GM20431 (cell line): ENCODE results near the gene GDI1.

Experiments used
- in situ Hi-C: fragments of 300-500 bp; cut with MseI, MboI; formaldehyde crosslinking; loops from one replicate; pipeline ENCODE4 v1.15.0; 2020; ENCODE audit warnings: low sequenced_read_pairs; ENCODE audit not compliant: unreplicated experiment

GDI1 gene

DNA sequence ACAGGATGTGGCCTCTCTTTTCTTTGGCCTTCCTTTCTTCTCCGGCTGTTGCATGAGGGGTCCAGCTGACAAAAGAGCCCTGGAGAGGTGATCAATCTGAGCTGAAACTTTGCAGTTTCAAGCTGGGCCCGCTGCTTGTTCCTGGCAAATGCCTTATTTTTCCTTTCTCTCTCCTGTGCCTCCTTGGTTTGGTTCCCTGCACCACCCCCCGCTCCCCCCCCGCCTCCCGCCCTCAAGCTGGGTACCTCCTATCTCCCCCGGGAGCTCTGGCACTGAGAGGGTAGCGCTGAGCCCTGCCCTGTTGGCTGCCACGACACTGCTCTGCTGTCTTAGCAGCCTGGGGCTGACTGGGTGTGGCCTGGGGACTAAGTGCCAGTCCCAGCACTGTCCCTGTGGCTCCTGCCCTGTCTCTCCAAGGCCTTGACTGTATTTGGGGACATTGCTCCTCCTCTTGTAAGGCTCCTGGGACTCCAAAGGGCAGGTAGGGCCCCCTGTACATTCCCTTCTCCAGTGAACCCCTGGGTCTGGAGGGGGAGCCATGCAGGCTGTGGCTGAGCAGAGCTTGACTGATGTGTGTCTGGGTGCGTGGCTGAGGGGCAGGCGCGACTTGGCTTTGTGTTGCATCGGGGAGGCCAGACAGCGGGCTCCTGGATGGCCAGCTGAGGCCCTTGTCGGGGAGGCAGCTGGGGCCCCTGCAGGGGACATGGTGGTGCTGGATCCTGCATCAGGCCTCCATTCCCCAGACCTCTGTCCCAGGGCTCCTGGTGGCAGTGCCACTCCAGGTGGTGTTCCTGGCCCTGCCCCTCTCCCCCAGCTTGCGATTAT, 22.2 kb downstream of the GDI1 start:
- in situ Hi-C loops: no loop called here

DNA sequence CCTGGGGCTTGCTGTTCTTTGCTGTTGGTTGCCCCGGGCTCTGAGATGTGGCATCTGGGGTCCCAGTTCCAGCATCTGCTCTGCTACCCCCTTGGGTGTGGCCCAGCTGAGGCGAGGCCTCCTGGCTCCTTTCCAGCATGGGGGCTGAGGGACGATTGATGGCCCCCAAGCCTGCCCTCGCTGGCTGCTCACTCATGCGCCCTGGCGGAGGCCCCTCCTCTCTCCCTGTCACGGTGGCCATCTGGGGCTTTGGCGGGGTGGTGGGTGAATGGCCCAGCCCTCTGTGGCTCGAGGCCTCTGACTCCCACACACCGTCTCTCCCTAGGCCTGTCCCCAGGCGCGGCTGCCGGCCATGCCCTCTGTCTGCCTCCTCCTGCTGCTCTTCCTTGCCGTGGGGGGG, 22.9 kb downstream of the GDI1 start:
- in situ Hi-C loops: no loop called here

DNA sequence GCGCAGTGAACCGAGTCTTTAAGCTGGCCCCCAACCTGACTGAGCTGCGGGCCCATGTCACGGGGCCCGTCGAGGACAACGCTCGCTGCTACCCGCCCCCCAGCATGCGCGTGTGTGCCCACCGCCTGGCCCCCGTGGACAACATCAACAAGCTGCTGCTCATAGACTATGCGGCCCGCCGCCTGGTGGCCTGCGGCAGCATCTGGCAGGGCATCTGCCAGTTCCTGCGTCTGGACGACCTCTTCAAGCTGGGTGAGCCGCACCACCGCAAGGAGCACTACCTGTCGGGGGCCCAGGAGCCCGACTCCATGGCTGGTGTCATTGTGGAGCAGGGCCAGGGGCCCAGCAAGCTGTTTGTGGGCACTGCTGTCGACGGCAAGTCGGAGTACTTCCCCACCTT, 23.4 kb downstream of the GDI1 start:
- in situ Hi-C loops: no loop called here

DNA sequence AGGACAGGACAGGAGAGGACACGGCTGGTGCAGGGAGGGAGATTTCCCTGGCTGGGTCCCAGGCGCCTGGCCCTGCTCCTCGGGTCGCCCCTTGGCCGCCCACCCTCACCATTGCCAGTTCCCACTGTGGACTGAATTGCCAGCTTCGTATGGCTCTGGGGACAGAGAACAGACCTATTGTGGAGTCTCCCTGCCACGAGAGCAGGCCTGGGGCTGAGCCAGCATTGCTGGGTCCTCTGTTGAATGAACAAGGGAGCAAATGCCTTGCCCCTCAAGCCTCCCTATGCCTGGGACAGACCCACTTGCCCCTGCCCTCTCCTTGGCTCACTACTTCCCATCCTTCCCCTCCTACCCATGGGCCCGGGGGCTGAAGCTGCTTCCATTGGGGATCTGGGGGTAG, 25.4 kb downstream of the GDI1 start:
- in situ Hi-C loops: no loop called here

DNA sequence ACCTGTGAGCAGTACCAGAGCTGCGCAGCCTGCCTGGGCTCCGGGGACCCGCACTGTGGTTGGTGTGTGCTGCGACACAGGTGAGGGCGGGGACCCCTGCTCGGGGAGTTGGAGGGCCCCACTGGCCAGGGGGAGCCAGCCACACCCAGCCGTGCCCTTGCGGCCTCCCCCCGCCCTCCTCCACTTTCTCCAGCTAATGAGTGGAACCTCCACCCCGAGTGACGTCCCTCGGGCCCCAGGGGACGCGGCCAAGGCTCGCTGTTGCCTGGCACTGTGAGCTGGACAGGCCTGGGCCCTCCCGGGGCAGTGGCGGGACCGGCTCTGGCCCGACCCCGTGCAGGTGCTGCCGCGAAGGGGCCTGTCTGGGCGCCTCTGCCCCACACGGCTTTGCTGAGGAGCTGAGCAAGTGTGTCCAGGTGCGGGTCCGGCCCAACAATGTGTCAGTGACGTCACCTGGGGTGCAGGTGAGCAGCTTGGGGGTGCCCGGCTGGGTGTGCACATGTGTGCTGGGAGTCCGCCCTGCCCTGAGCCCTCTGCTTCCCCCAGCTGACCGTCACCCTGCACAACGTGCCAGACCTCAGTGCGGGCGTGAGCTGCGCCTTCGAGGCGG, 26.8 kb downstream of the GDI1 start:
- in situ Hi-C loops: no loop called here

DNA sequence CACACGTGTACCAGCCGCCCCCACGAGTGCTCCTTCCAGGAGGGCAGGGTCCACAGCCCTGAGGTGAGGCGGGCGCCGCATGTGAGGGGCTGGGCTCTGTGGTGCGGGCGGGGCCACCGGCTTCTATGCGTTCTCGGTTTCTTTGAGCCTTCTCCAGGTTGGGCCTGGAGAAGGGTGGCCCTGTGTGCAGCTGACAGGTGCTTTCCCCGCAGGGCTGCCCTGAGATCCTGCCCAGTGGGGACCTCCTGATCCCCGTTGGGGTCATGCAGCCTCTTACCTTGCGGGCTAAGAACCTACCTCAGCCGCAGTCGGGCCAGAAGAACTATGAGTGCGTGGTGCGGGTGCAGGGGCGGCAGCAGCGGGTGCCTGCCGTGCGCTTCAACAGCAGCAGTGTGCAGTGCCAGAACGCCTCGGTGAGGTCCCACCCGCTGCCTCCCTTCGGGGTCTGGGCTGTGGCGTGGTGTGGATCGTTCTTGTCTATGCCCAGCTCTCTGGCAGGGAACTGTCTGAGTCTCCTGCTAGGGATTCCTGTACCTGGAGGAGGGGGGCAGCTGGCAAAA, 27.9 kb downstream of the GDI1 start:
- in situ Hi-C loops: no loop called here

DNA sequence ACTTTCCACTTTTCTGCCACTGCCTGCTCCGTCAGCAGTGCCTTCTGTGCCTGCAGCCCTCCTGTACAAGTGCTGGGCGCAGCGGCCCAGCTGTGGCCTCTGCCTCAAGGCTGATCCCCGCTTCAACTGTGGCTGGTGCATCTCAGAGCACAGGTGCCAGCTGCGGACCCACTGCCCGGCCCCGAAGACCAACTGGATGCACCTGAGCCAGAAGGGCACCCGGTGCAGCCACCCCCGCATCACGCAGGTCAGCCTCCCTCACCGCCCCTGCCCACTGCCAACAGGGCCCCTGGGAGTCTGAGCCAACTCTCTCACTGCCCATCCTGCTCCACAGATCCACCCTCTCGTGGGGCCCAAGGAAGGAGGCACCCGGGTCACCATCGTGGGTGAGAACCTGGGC, 28.6 kb downstream of the GDI1 start:
- in situ Hi-C loops: no loop called here

DNA sequence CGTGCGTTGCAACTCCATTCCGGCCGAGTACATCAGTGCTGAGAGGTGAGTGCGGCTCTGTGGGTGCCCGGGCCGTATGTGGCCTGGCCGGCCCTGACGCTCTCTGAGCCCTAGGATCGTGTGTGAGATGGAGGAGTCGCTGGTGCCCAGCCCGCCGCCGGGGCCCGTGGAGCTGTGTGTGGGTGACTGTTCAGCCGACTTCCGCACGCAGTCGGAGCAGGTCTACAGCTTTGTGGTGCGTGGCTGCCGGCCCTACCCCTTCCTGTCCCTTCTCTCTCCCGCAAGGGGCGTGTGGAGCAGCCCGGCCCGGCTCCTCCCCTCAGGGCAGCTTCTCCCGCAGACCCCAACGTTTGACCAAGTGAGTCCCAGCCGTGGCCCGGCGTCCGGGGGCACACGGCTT, 29.1 kb downstream of the GDI1 start:
- in situ Hi-C loops: no loop called here

DNA sequence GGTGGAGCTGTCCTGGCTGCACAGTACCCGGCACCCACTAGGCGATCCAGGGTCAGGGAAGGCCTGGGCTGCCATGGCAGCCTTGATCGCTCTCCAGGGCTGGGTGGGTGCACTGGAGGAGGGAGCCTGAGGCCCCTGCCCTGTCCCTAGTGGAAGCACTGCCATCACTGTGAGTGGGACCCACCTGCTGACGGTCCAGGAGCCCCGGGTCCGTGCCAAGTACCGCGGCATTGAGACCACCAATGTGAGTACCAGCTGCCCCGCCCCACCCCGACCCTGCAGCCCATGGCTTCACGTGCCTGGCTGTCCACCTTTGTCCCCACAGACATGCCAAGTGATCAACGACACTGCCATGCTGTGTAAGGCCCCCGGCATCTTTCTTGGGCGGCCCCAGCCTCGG, 30.0 kb downstream of the GDI1 start:
- in situ Hi-C loops: no loop called here

DNA sequence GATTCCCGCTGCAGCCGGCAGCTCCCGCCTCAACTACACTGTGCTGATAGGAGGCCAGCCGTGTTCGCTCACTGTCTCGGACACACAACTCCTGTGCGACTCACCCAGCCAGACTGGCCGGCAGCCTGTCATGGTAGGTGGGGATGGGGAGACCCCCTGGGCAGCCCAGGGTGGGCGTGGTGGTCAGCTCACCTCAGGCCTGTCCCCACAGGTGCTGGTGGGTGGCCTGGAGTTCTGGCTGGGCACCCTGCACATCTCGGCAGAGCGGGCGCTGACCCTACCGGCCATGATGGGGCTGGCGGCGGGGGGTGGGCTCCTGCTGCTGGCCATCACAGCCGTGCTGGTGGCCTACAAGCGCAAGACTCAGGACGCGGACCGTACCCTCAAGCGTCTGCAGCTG, 30.6 kb downstream of the GDI1 start:
- in situ Hi-C loops: no loop called here

DNA sequence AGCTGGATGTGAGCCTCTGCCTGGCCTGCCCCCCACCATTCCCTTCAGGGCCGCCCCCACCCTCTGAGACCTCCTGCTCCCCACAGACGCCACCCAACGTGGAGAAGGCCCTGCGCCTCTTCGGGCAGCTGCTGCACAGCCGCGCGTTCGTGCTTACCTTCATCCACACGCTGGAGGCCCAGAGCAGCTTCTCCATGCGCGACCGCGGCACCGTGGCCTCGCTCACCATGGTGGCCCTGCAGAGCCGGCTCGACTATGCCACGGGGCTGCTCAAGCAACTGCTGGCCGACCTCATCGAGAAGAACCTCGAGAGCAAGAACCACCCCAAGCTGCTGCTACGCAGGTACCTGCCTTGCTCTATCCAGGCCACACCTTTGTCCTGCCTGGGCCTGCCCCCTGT, 31.3 kb downstream of the GDI1 start:
- in situ Hi-C loops: no loop called here

DNA sequence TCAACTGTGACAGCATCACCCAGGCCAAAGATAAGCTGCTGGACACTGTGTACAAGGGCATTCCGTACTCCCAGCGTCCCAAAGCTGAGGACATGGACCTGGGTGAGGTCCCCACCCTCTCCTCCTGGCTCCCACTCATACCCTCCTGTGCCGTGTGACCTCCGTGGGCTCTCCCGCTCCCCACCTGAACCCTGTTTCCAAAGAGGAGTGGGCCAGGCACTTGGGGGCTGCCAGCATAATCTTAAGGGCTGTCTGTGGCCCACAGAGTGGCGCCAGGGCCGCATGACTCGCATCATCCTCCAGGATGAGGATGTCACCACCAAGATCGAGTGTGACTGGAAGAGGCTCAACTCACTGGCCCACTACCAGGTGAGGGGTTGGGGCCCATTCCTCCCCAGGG, 32.2 kb downstream of the GDI1 start:
- in situ Hi-C loops: no loop called here

DNA sequence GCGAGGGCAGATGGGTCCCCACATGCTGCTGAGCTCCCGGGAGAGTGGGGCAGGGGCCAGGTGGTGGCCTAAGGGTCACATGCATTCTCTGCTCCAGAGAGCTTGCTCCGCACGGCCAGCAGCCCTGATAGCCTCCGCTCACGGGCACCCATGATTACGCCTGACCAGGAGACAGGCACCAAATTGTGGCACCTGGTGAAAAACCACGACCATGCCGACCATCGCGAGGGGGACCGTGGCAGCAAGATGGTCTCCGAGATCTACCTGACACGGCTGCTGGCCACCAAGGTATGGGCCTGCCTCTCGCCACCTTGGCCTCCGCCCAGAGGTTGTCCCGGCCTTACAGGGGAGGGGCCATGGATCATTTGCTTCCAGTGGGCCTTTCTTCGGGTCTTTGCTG, 32.9 kb downstream of the GDI1 start:
- in situ Hi-C loops: no loop called here

DNA sequence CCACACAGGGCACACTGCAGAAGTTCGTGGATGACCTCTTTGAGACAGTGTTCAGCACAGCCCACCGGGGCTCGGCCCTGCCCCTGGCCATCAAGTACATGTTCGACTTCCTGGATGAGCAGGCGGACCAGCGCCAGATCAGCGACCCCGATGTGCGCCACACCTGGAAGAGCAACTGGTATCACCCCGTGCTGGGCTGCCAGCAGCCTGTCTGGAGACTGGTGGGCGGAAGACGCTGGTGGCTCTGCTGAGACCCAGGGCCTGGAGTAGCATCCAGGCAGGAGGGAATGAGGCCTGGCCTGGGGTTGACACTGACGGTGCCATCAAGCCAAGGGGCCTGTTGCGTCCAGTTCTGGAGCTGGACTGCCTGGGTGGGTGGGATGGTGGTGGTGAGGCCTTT, 33.5 kb downstream of the GDI1 start:
- in situ Hi-C loops: no loop called here

DNA sequence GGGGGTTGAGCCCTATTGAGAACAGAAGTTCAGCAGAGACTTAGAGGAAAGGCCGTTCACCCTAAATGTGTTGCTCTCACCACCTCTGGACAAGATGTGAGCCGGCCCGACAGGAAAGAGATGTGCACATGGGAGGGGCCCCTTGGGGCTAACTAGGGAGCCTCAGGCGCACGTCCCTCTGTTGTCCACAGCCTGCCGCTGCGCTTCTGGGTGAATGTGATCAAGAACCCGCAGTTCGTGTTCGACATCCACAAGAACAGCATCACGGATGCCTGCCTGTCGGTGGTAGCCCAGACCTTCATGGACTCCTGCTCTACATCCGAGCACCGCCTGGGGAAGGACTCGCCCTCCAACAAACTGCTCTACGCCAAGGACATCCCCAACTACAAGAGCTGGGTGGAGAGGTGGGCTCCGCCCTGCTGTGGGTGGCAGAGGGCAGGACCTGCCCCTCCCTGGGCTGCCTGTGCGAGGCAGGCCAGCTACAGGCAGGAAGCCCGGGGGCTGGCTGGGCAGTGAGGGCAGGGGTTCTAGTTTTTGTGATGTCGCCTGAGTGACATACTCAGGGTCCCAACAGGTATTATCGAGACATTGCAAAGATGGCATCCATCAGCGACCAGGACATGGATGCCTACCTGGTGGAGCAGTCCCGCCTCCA, 34.1 kb downstream of the GDI1 start:
- in situ Hi-C loops: no loop called here

DNA sequence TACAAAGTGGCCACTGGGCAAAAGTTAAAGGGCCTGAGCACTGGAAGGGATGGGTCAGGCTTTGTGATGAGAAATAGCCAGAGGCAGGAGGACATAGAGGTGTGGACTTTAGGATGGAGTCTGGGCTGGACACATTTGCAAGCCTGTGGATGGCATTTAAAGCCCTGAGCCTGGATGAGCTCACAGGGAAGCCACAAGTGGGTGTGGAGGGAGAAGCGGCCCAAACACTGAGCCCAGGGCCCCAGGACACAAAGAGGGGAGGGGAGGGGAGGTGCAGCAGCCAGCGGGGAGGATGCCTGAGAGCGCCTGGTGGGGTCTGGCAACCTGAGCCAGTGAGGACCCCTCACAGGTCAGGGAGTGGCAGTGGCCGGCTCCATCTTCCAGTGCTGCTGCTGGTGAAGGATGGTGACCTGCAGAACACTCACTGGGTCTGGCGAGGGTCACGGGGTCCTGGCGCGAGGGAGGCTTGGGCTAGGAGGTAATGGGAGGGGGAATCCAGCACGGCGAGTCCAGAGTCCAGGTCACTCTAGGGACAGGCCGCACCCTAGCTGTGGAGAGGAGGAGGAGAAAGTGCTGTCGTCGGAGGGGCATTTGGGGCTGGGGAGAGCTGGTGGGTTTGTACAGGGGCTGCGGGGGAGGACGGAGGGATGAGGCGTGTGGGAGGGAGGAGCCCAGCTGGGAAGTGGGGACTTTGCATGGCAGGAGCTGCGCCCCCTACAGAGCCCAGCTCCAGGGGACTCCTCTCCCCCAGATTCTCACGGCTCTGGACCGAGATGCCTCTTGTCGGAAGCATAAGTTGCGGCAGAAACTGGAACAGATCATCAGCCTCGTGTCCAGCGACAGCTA, 35.1 kb downstream of the GDI1 start:
- in situ Hi-C loops: no loop called here

DNA sequence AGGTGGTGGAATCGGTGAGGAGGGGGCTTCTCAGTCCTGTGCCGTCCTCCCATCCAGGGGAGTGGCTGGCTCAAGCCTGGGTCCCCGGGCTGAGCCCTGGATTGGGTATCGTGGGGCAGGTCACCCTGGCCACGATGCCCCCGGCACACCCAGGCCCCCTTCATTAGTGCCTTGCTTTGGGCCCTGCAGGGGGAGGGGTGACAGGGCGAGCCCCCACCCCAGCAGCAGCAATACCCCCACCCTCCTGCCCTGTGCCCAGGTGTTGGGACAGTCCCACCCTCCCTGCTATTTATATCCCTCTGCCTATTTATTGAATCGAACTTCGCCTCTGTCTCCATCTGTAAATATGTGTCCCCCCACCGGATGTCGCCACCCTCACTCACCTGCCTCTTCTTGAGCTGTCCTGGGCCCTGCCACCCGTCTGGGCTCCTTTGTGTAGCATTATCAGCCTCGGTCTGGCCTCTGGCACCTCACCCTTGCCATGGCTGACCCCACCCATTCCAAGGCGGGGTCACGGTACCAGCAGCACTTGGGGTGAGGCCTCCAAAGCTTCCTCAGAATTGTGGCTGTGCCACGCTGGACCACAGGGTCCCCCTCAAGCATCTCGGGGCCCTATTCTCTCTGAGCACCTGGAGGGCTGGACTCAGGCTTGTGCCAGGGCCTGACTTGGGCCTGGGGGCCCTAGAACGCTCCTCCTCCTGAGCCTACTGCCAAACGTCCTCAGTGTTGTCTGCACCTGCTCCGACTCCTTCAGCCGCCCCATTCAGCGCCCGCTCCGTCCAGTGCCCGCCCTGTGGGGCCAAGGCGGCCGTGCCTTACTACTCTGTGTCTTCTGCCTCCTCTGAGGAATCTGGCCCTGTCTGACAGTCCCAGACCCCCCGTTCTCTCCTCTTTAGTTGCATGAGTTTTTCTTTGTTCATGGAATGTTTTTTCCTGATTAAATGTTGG, 36.0 kb downstream of the GDI1 start:
- in situ Hi-C loops: no loop called here

DNA sequence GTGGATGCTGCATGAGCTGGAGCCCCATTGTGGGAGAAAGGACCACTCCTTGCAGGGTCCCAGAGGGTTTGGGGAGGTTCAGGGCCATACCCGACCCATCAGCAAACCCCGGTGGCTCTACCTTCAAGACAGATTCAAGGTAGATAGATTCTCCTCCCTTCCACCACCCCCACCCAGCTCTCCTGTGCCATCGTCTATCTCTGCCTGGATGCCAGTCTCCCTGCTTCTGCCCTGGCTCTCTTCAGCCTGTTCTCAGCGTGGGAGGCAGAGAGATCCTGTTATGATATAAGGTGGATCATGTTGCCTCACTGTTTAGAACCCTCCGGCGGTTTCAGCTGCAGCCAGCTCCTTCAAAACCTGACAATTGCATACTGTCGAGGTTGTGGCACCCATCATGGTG, 36.7 kb downstream of the GDI1 start:
- in situ Hi-C loops: no loop called here

DNA sequence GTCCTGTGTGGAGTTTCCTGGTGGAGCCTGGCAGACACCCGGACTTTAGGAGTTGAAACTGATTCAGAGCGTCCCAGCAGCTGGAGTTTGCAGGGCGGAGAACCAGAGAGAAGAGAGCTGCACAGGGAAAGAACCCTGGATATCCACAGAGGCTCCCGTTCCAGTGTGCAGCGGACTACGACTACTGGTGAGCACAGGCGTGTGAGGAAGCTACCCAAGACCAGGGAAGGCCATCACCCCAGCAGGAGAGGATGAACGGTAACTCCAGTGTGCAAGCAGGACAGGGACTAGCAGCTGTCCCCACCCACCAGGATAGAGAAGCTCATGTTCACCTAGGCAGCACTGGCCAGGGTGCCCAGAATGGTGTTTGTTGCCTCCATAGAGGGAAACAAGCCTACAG, 39.9 kb downstream of the GDI1 start:
- in situ Hi-C loops: no loop called here
